ENCODE measurements around the gene STPG4.

GRCh38 chr2:47173986-47174732, 19.1 kb upstream of the STPG4 start:
- TF ChIP-seq E2F6 (IDR thresholded peaks at IDR 0.05): no peak
- TF ChIP-seq CTCF (IDR thresholded peaks at IDR 0.05; ENCODE audit: control extremely low read depth in 1 of 3, insufficient read depth in 1 of 3, low read depth in 1 of 3, low read length in 3 of 3): no peak
- TF ChIP-seq SP2 (IDR thresholded peaks at IDR 0.05; ENCODE audit: low read length): no peak
- no peak for TF ChIP-seq NANOG (IDR thresholded peaks at IDR 0.05; ENCODE audit: insufficient read depth, low read depth, low read length, poor library complexity, severe bottlenecking)
- no peak for TF ChIP-seq MAX (IDR thresholded peaks at IDR 0.05)

All from H1 (cell line).